Measurements from ENCODE around the gene CRLF2. TPM values are rescaled to one million over a fixed set of nuclear protein-coding genes. Genes with fewer than 3 reads are reported as not detected.
"Not testable (repeated sequence)": the region's sequence is repeated elsewhere in the genome, so short reads cannot be mapped to it uniquely, and the experiment has no call there.

CRLF2 gene
- total RNA-seq, 1 donor from 2014 or later = not detected

- Mint-ChIP-seq H3K36me3 (ENCODE audit: unreplicated experiment) (no peaks in the 10 kb centered on the region), H3K27me3 (ENCODE audit: unreplicated experiment) (no peaks in the 10 kb centered on the region), H3K4me1 (ENCODE audit: unreplicated experiment) (peaks cover 11% of the 10 kb centered on the region), H3K27ac (ENCODE audit: unreplicated experiment) (no peak overlapping the region), H3K9me3 (ENCODE audit: unreplicated experiment) (no peaks in the 10 kb centered on the region), H3K4me3 (ENCODE audit: unreplicated experiment) (no peak overlapping the region)
- no peak for DNase-seq (ENCODE audit: extremely low spot score, unreplicated experiment)
- TF ChIP-seq CTCF (IDR thresholded peaks at IDR 0.05) = no peak
These were observed 27.3 kb upstream of the CRLF2 start for GRCh38 chrX:1239681-1240142.

DNA sequence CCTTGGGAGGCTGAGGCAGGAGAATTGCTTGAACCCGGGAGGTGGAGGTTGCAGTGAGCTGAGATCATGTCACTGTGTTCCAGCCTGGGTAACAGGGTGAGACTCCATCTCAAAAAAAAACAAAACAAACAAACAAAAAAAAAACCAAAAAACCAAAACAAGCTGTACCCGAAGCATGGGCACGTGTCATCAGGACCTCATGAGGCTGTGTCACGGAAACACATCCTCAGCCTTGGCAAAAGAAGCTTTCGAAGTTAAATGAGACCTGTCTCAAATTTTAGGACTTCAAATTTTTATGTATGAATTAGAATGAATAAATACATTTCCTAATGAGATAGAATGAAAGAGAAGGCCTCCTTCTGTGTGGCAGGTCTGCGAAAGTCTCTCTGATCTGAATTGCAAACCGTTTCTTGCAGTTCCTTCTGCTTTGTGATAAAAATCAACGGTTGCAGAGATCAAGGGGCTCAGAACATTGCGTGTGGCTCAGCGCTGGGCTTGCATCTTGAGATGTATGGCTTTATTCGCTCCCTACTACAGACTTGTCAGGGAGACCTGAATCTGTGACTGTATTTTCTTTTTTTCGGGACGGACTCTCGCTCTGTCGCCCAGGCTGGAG, 19.5 kb upstream of the CRLF2 start:
- H3K9me3 Mint-ChIP-seq (ENCODE audit: unreplicated experiment) = no peaks in the 10 kb centered on the region
- no peak overlapping the region for H3K27ac Mint-ChIP-seq (ENCODE audit: unreplicated experiment)
- H3K27me3 Mint-ChIP-seq (ENCODE audit: unreplicated experiment) = no peaks in the 10 kb centered on the region
- DNase-seq (ENCODE audit: extremely low spot score, unreplicated experiment) = no peak
- no peak for TF ChIP-seq CTCF (IDR thresholded peaks at IDR 0.05)
- no peaks in the 10 kb centered on the region for H3K4me1 Mint-ChIP-seq (ENCODE audit: unreplicated experiment)
- H3K4me3 Mint-ChIP-seq (ENCODE audit: unreplicated experiment) = no peak overlapping the region
- no peaks in the 10 kb centered on the region for H3K36me3 Mint-ChIP-seq (ENCODE audit: unreplicated experiment)

- H3K4me1 Mint-ChIP-seq (ENCODE audit: unreplicated experiment); H3K36me3 Mint-ChIP-seq (ENCODE audit: unreplicated experiment); H3K4me3 Mint-ChIP-seq (ENCODE audit: unreplicated experiment); DNase-seq (ENCODE audit: extremely low spot score, unreplicated experiment); H3K9me3 Mint-ChIP-seq (ENCODE audit: unreplicated experiment); H3K27me3 Mint-ChIP-seq (ENCODE audit: unreplicated experiment); H3K27ac Mint-ChIP-seq (ENCODE audit: unreplicated experiment): not testable (repeated sequence)
These were observed 15.7 kb upstream of the CRLF2 start for GRCh38 chrX:1228101-1228500.

- Mint-ChIP-seq H3K36me3 (ENCODE audit: unreplicated experiment) (no peaks in the 10 kb centered on the region), H3K27ac (ENCODE audit: unreplicated experiment) (no peak overlapping the region), H3K4me3 (ENCODE audit: unreplicated experiment) (no peak overlapping the region), H3K4me1 (ENCODE audit: unreplicated experiment) (no peaks in the 10 kb centered on the region), H3K27me3 (ENCODE audit: unreplicated experiment) (no peaks in the 10 kb centered on the region), H3K9me3 (ENCODE audit: unreplicated experiment) (peaks cover 14% of the 10 kb centered on the region)
- no peak for TF ChIP-seq CTCF (IDR thresholded peaks at IDR 0.05)
- DNase-seq (ENCODE audit: extremely low spot score, unreplicated experiment) = no peak
These were observed 13.8 kb upstream of the CRLF2 start for GRCh38 chrX:1226249-1226648.

DNA sequence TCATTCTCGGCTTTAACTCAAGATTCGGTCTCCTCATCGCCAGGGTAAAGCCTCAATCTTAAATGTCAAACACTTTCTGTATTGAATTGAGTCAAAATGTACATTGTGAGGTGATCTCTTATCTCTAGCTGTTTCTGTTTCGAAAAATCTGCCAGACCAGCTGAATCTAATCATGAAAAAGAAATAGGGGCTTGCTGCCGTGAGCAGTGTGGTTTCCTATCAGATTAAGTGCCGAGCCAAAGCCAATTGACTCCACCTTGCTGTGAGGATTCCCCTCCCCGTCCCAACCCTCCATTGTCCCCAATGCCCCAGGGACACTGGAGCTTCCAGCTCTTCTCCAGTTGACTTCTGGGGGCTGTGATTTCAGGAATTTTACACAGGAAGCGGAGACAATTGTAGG, 12.5 kb upstream of the CRLF2 start:
- H3K4me1 Mint-ChIP-seq (ENCODE audit: unreplicated experiment) = no peaks in the 10 kb centered on the region
- DNase-seq (ENCODE audit: extremely low spot score, unreplicated experiment) = no peak
- no peak overlapping the region for H3K27ac Mint-ChIP-seq (ENCODE audit: unreplicated experiment)
- no peaks in the 10 kb centered on the region for H3K27me3 Mint-ChIP-seq (ENCODE audit: unreplicated experiment)
- peaks cover 14% of the 10 kb centered on the region for H3K9me3 Mint-ChIP-seq (ENCODE audit: unreplicated experiment)
- TF ChIP-seq CTCF (IDR thresholded peaks at IDR 0.05) = no peak
- no peak overlapping the region for H3K4me3 Mint-ChIP-seq (ENCODE audit: unreplicated experiment)
- no peaks in the 10 kb centered on the region for H3K36me3 Mint-ChIP-seq (ENCODE audit: unreplicated experiment)

DNA sequence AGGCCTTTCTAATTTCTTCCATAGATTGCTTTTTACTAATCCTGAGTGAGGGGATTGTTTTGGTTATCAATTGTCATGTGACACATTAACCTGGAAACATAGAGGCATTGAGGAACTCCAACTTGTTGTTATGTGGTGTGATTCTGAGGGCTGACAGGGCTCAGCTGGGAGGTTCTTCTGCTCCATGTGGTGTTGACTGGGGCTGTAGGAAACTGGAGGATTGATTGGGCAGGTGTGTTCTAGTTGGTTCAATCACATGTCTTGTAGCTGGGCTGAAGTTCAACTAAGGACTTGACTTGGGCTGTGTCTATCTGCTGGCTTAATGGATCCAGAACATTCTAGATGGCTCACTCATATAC, 10.8 kb upstream of the CRLF2 start:
- Mint-ChIP-seq H3K36me3 (ENCODE audit: unreplicated experiment) (no peaks in the 10 kb centered on the region), H3K27me3 (ENCODE audit: unreplicated experiment) (no peaks in the 10 kb centered on the region), H3K4me1 (ENCODE audit: unreplicated experiment) (no peaks in the 10 kb centered on the region), H3K27ac (ENCODE audit: unreplicated experiment) (no peak overlapping the region), H3K9me3 (ENCODE audit: unreplicated experiment) (peaks cover 14% of the 10 kb centered on the region), H3K4me3 (ENCODE audit: unreplicated experiment) (no peak overlapping the region)
- TF ChIP-seq CTCF (IDR thresholded peaks at IDR 0.05) = no peak
- DNase-seq (ENCODE audit: extremely low spot score, unreplicated experiment) = no peak

Data from osteocyte (in vitro differentiated cells).